GM19397 (cell line): ENCODE data around the gene RBM11.
"Not testable (repeated sequence)": the region's sequence is repeated elsewhere in the genome, so short reads cannot be mapped to it uniquely, and the experiment has no call there.

Source experiments
- ATAC-seq: cut with Tn5 transposase; IDR thresholded peaks from one replicate; pipeline ENCODE4 v1.9.1; 2021; ENCODE audit warnings: mild to moderate bottlenecking, moderate library complexity; ENCODE audit not compliant: unreplicated experiment

RBM11 gene

DNA sequence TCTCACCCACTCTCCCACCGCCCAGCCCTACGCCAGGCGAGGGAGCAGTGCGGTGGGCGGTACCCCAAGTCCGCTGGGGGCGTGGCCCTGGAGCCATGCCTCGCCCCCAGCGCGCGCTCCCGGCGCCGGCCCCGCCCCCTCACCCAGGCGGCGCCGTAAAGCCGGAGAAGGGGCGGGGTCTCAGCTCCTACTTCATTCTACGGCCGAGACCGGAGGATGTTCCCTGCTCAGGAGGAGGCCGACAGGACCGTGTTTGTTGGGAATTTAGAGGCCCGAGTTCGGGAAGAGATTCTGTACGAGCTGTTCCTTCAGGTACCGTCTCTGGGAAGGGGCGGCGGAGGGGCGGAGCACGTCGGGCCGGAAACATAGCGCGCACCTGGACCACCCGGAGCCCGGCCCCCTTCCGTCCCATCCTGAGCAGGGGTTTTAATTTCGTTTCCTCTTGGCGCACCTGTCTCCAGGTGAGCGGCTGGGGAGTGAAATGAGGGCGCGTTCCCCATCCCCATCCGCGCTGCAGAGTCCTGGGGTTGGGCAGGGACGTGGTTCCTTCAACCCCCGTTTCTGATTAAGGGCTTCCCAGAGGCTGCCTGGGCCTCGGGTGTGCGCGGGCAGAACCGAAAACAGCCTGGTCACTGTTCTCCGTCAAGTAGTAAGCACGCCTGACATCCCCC is at the start of gene RBM11:
Gene RBM11 (plus strand): TSS at position 187 of the 671 bp plus-strand sequence. CDS start 30 bp downstream, at position 217.
- ATAC-seq: peak; percentile 97

DNA sequence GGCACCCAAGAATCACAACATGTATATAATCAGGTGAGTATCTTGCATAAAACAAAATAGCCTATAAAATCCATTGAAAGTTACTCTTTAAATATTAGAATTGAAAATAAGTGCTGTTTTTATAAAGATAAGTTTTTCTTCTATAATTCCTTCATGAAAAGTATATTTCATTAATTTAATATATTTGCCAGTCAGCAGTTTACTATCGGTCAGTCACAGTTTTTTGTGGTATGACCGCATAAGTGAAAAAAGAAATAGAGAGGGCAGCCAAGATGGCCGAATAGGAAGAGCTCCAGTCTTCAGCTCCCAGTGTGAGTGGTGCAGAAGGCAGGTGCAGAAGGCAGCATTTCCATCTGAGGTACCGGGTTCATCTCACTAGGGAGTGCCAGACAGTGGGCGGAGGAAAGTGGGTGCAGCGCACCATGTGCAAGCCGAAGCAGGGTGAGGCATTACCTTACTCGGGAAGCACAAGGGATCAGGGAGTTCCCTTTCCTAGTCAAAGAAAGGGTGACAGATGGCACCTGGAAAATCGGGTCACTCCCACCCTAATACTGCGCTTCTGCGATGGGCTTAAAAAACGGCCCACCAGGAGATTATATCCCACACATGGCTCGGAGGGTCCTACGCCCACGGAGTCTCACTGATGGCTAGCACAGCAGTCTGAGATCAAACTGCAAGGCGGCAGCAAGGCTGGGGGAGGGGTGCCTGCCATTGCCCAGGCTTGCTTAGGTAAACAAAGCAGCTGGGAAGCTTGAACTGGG is 49.3 kb upstream of the RBM11 start:
- ATAC-seq: not testable (repeated sequence)

GRCh38 chr21:14206222-14206621 is 9.7 kb upstream of the RBM11 start:
- ATAC-seq: no peak

GRCh38 chr21:14210738-14211137 is 5.2 kb upstream of the RBM11 start, which contains the start of gene LIPI:
Gene LIPI, minus strand, starts transcription at chr21:14210955. Its CDS starts 110 bp downstream, at chr21:14210845.
- ATAC-seq: no peak

DNA sequence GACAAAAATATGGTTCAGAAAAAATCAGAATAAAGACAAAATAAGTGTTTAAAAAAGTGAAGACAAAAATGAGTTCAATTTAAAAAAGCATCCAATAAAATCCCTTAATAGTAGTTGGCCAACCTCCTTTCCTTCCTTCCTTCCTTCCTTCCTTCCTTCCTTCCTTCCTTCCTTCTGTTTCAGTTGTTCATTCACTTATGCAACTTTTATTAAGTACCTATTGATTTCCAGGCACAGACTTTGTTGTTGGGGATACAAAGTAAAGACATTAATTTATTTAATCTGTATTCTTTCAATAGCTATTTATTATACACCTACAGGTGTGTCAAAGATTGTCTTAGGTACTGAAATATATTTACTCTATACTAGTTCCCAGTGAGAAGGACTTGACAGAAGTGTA is 2.8 kb upstream of the RBM11 start:
- no peak for ATAC-seq

- ATAC-seq: no peak
Measured at GRCh38 chr21:14223365-14223764, 7.4 kb downstream of the RBM11 start.

- ATAC-seq: no peak
Measured at GRCh38 chr21:14229399-14229798, 13.4 kb downstream of the RBM11 start.

- no peak for ATAC-seq
Measured at GRCh38 chr21:14235101-14235500, 19.1 kb downstream of the RBM11 start.

- ATAC-seq: no peak
Measured at GRCh38 chr21:14236180-14236579, 20.2 kb downstream of the RBM11 start.

- ATAC-seq: no peak
Measured at GRCh38 chr21:14239281-14239680, 23.3 kb downstream of the RBM11 start.

GRCh38 chr21:14241297-14241696 is 25.3 kb downstream of the RBM11 start:
- ATAC-seq: no peak

DNA sequence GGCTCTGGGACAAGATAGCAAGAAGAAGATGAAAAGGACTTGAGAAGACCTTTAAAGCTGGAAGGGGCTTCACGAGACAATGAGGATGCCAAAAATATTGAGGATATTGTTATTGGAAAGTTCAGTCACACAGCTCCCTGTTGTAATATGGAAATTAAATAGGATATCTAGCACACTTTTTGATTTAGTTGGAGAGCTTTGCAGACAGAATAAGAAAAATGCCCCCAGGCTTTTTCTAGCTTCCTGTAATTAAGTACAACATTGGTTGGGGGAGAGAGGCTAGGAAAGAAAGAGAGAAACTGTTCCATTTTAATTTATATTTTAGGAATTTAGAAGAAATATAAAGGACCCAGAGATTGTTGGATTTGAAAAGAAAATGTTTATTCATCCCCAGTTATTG is 27.5 kb downstream of the RBM11 start:
- ATAC-seq: no peak

GRCh38 chr21:14243874-14244273 is 27.9 kb downstream of the RBM11 start:
- ATAC-seq: no peak

DNA sequence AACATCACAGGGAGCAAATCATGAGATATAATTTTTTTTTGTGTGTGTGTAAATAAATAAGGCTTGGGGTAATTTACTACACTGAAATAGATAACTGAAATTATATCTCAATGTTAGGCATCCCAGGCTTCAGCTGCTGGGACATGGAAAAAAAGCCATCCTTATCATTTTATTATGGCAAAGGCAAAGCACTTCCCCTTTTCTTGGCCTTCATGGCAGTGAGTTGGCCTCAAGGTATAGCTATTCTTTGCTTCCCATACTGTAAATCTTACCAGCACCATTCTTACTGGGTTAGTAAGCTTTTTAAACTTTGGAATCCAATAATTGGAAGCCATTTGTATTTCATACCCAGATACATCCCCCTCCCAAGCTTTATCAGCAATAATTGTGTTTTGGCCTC is 29.0 kb downstream of the RBM11 start:
- ATAC-seq: no peak

- ATAC-seq: no peak
Measured at GRCh38 chr21:14245711-14246110, 29.8 kb downstream of the RBM11 start.

GRCh38 chr21:14251336-14251735 is 35.4 kb downstream of the RBM11 start:
- no peak for ATAC-seq

DNA sequence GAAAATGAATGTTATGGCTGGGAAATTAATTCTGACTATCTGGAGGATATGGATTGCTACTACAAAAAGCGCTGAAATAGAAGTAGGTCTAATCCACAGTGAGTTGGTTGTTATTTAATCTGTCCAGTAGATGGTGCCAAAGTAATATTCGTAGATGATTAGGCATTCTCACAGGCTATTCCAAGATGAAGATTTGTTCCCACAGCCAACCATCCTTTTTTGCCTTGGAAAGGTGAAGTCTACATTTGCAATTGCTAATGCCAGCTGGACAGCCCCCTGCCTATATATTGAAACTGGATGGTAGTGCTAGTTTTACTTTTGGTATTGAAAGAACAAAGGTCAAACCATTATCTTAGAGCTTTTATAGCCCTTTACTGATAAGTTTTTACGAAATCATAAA is 43.8 kb downstream of the RBM11 start:
- ATAC-seq: no peak

- no peak for ATAC-seq
Measured at GRCh38 chr21:14260174-14260764, 44.3 kb downstream of the RBM11 start.

GRCh38 chr21:14262039-14262438 is 46.1 kb downstream of the RBM11 start:
- no peak for ATAC-seq

DNA sequence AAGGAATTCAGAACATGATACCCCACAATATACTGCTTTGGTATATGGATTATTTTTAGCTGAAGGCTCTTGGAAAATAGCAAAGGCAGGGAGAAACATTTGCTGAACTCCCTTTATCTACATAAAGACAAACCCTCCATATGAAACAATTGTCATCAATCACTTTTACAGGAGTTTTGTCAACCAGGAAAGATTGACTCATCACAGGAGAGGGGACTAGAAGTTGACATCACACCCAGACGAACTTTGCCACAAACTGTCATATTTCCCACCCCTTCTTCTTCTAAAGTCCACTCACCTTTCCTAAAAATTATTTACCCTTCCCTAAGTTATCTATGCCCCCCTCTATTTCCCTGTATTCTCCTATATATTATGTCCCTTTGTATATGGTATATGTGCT is 47.9 kb downstream of the RBM11 start:
- ATAC-seq: no peak

DNA sequence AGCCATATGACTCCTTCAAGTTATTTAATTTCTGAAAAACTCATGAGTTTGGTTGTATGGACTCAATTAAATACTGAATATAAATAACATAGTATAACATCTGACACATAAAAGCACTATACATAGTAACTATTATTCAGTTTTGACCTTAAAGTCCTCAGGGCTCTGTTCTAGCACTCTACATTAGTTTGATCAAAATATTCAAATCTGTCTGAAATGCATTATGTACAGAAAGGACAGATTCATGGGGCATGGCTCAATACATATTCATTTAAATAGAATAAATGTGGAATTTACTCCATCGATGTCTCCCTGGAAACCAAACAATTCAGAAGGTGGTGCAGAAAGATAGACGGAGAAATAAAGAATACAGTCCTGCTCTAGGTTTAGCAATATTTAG is 49.1 kb downstream of the RBM11 start:
- ATAC-seq: no peak

- no peak for ATAC-seq
Measured at GRCh38 chr21:14267076-14267475, 51.1 kb downstream of the RBM11 start.
